ENCODE measurements around the gene LCN1. TPM values are rescaled to one million over a fixed set of nuclear protein-coding genes. Genes with fewer than 3 reads are reported as not detected.
"Not testable (repeated sequence)": the region's sequence is repeated elsewhere in the genome, so short reads cannot be mapped to it uniquely, and the experiment has no call there.

LCN1 gene
- total RNA-seq, 5 donors from 2014 or later (not counting 1 experiment from before 2014, with no cell fraction given), result not detected

GRCh38 chr9:135508211-135508820, 12.9 kb upstream of the LCN1 start:
- Histone ChIP-seq H3K4me1 (ENCODE audit: control insufficient read depth in 1 of 2, extremely low read depth in 1 of 2, insufficient read depth in 2 of 2, low read length in 2 of 2) (peaks cover 0 to 7% of the 10 kb centered on the region in 2 experiments), H3K27ac (ENCODE audit: low read length) (no peak overlapping the region), H3K36me3 (ENCODE audit: control insufficient read depth in 2 of 2, extremely low read depth in 1 of 2, insufficient read depth in 1 of 2, low read length in 1 of 2) (peaks cover 11 to 19% of the 10 kb centered on the region in 2 donors), H3K27me3 (replicated peaks in 1 of 2; ENCODE audit: control insufficient read depth in 2 of 2, extremely low read depth in 1 of 2, insufficient read depth in 2 of 2, low read length in 1 of 2) (peaks cover 0 to 4% of the 10 kb centered on the region in 2 experiments), H3K9me3 (no peaks in the 10 kb centered on the region), H3K4me3 (ENCODE audit: control insufficient read depth in 1 of 2, extremely low read depth in 1 of 2, low read length in 1 of 2) (no peak overlapping the region)
- WGBS (ENCODE audit: insufficient coverage), result 92% methylated on average over 9 of the region's 9 CpGs
- H3K27me3 Mint-ChIP-seq, result peaks cover 0 to 3% of the 10 kb centered on the region in 2 donors
- peaks cover 6 to 9% (median 8%) of the 10 kb centered on the region in 3 donors for H3K4me1 Mint-ChIP-seq
- POLR2A ChIA-PET, result no interaction called here
- no peak overlapping the region for H3K27ac Mint-ChIP-seq
- no peak for ATAC-seq (replicated peaks in 1 of 4)
- peaks cover 6 to 16% (median 9%) of the 10 kb centered on the region in 3 donors for H3K9me3 Mint-ChIP-seq
- no peak overlapping the region for H3K4me3 Mint-ChIP-seq
- no peak for DNase-seq
- CTCF ChIA-PET, result no interaction called here
- H3K36me3 Mint-ChIP-seq, result peaks cover 19% of the 10 kb centered on the region

- WGBS (ENCODE audit: insufficient coverage), result no CpG with 5 or more reads among the region's 2 CpGs
- peaks cover 3 to 8% of the 10 kb centered on the region in 2 donors for H3K36me3 ChIP-seq (ENCODE audit: control insufficient read depth in 2 of 2, extremely low read depth in 1 of 2, insufficient read depth in 1 of 2, low read length in 1 of 2)
- H3K4me3 Mint-ChIP-seq, result no peak overlapping the region
- no peak overlapping the region for H3K4me3 ChIP-seq (ENCODE audit: control insufficient read depth in 1 of 2, extremely low read depth in 1 of 2, low read length in 1 of 2)
- peaks cover 0 to 4% of the 10 kb centered on the region in 2 experiments for H3K27me3 ChIP-seq (replicated peaks in 1 of 2; ENCODE audit: control insufficient read depth in 2 of 2, extremely low read depth in 1 of 2, insufficient read depth in 2 of 2, low read length in 1 of 2)
- H3K4me1 ChIP-seq (ENCODE audit: control insufficient read depth in 1 of 2, extremely low read depth in 1 of 2, insufficient read depth in 2 of 2, low read length in 2 of 2), result peaks cover 0 to 4% of the 10 kb centered on the region in 2 experiments
- ATAC-seq (replicated peaks in 1 of 4), result no peak
- H3K27ac ChIP-seq (ENCODE audit: low read length), result no peak overlapping the region
- H3K9me3 ChIP-seq, result no peaks in the 10 kb centered on the region
- CTCF ChIA-PET, result no interaction called here
- no peak overlapping the region for H3K27ac Mint-ChIP-seq
- peaks cover 0 to 3% of the 10 kb centered on the region in 2 donors for H3K27me3 Mint-ChIP-seq
- no peak for DNase-seq
- H3K9me3 Mint-ChIP-seq, result peaks cover 6 to 16% (median 9%) of the 10 kb centered on the region in 3 donors
- peaks cover 3 to 5% (median 3%) of the 10 kb centered on the region in 3 donors for H3K4me1 Mint-ChIP-seq
- peaks cover 13% of the 10 kb centered on the region for H3K36me3 Mint-ChIP-seq
- POLR2A ChIA-PET, result no interaction called here
Observed at GRCh38 chr9:135509458-135509857, 11.8 kb upstream of the LCN1 start.

GRCh38 chr9:135512241-135512603, 9.0 kb upstream of the LCN1 start:
- Mint-ChIP-seq H3K36me3 (peaks cover 6% of the 10 kb centered on the region), H3K27ac (no peak overlapping the region), H3K27me3 (peaks cover 0 to 3% of the 10 kb centered on the region in 2 donors), H3K4me3 (no peak overlapping the region), H3K9me3 (peaks cover 6 to 16% (median 9%) of the 10 kb centered on the region in 3 donors), H3K4me1 (peaks cover 0 to 4% (median 0%) of the 10 kb centered on the region in 3 donors)
- H3K4me1 ChIP-seq (ENCODE audit: control insufficient read depth in 1 of 2, extremely low read depth in 1 of 2, insufficient read depth in 2 of 2, low read length in 2 of 2), result no peaks in the 10 kb centered on the region
- no peaks in the 10 kb centered on the region for H3K36me3 ChIP-seq (ENCODE audit: control insufficient read depth in 2 of 2, extremely low read depth in 1 of 2, insufficient read depth in 1 of 2, low read length in 1 of 2)
- ChIA-PET POLR2A (no interaction called here), CTCF (no interaction called here)
- H3K27ac ChIP-seq (ENCODE audit: low read length), result no peak overlapping the region
- H3K27me3 ChIP-seq (replicated peaks in 1 of 2; ENCODE audit: control insufficient read depth in 2 of 2, extremely low read depth in 1 of 2, insufficient read depth in 2 of 2, low read length in 1 of 2), result peaks cover 0 to 16% of the 10 kb centered on the region in 2 experiments
- 90% methylated on average over 6 of the region's 10 CpGs for WGBS (ENCODE audit: insufficient coverage)
- no peaks in the 10 kb centered on the region for H3K9me3 ChIP-seq
- ATAC-seq (replicated peaks in 1 of 4) (no peak), DNase-seq (no peak)
- H3K4me3 ChIP-seq (ENCODE audit: control insufficient read depth in 1 of 2, extremely low read depth in 1 of 2, low read length in 1 of 2), result no peak overlapping the region

GRCh38 chr9:135512904-135513303, 8.3 kb upstream of the LCN1 start:
- ATAC-seq (replicated peaks in 1 of 4), result no peak
- H3K4me1 Mint-ChIP-seq, result peaks cover 0 to 4% (median 0%) of the 10 kb centered on the region in 3 donors
- H3K4me3 Mint-ChIP-seq, result no peak overlapping the region
- no peak overlapping the region for H3K27ac Mint-ChIP-seq
- no peak overlapping the region for H3K27ac ChIP-seq (ENCODE audit: low read length)
- 60% methylated on average over 2 of the region's 7 CpGs for WGBS (ENCODE audit: insufficient coverage)
- CTCF ChIA-PET, result no interaction called here
- no peak overlapping the region for H3K4me3 ChIP-seq (ENCODE audit: control insufficient read depth in 1 of 2, extremely low read depth in 1 of 2, low read length in 1 of 2)
- DNase-seq, result no peak
- POLR2A ChIA-PET, result no interaction called here
- H3K9me3 ChIP-seq, result no peaks in the 10 kb centered on the region
- H3K36me3 Mint-ChIP-seq, result peaks cover 6% of the 10 kb centered on the region
- no peaks in the 10 kb centered on the region for H3K36me3 ChIP-seq (ENCODE audit: control insufficient read depth in 2 of 2, extremely low read depth in 1 of 2, insufficient read depth in 1 of 2, low read length in 1 of 2)
- peaks cover 5 to 6% of the 10 kb centered on the region in 2 donors for H3K27me3 Mint-ChIP-seq
- peaks cover 6 to 14% (median 9%) of the 10 kb centered on the region in 3 donors for H3K9me3 Mint-ChIP-seq
- peaks cover 0 to 16% of the 10 kb centered on the region in 2 experiments for H3K27me3 ChIP-seq (replicated peaks in 1 of 2; ENCODE audit: control insufficient read depth in 2 of 2, extremely low read depth in 1 of 2, insufficient read depth in 2 of 2, low read length in 1 of 2)
- H3K4me1 ChIP-seq (ENCODE audit: control insufficient read depth in 1 of 2, extremely low read depth in 1 of 2, insufficient read depth in 2 of 2, low read length in 2 of 2), result no peaks in the 10 kb centered on the region

- DNase-seq (no peak), ATAC-seq (replicated peaks in 1 of 4) (no peak)
- H3K27me3 Mint-ChIP-seq, result peaks cover 5 to 6% of the 10 kb centered on the region in 2 donors
- ChIA-PET CTCF (no interaction called here), POLR2A (no interaction called here)
- H3K27ac Mint-ChIP-seq, result no peak overlapping the region
- peaks cover 0 to 4% (median 0%) of the 10 kb centered on the region in 3 donors for H3K4me1 Mint-ChIP-seq
- no peaks in the 10 kb centered on the region for H3K4me1 ChIP-seq (ENCODE audit: control insufficient read depth in 1 of 2, extremely low read depth in 1 of 2, insufficient read depth in 2 of 2, low read length in 2 of 2)
- peaks cover 0 to 14% of the 10 kb centered on the region in 2 experiments for H3K27me3 ChIP-seq (replicated peaks in 1 of 2; ENCODE audit: control insufficient read depth in 2 of 2, extremely low read depth in 1 of 2, insufficient read depth in 2 of 2, low read length in 1 of 2)
- no peaks in the 10 kb centered on the region for H3K36me3 ChIP-seq (ENCODE audit: control insufficient read depth in 2 of 2, extremely low read depth in 1 of 2, insufficient read depth in 1 of 2, low read length in 1 of 2)
- no peak overlapping the region for H3K27ac ChIP-seq (ENCODE audit: low read length)
- H3K4me3 Mint-ChIP-seq, result no peak overlapping the region
- H3K4me3 ChIP-seq (ENCODE audit: control insufficient read depth in 1 of 2, extremely low read depth in 1 of 2, low read length in 1 of 2), result no peak overlapping the region
- 85% methylated on average over 18 of the region's 19 CpGs for WGBS (ENCODE audit: insufficient coverage)
- peaks cover 6% of the 10 kb centered on the region for H3K36me3 Mint-ChIP-seq
- peaks cover 6 to 11% (median 9%) of the 10 kb centered on the region in 3 donors for H3K9me3 Mint-ChIP-seq
- no peaks in the 10 kb centered on the region for H3K9me3 ChIP-seq
Observed at GRCh38 chr9:135513351-135513846, 7.8 kb upstream of the LCN1 start.

GRCh38 chr9:135513906-135514305, 7.3 kb upstream of the LCN1 start:
- CTCF ChIA-PET, POLR2A ChIA-PET: not testable (repeated sequence)
- no CpG with 5 or more reads among the region's 9 CpGs for WGBS (ENCODE audit: insufficient coverage)

More at GRCh38 chr9:135513906-135514305, 7.3 kb upstream of the LCN1 start:
- not testable (repeated sequence) for H3K9me3 Mint-ChIP-seq; H3K36me3 Mint-ChIP-seq; H3K4me1 Mint-ChIP-seq; H3K4me3 Mint-ChIP-seq; H3K27ac ChIP-seq (ENCODE audit: low read length); H3K9me3 ChIP-seq; H3K4me1 ChIP-seq (ENCODE audit: control insufficient read depth in 1 of 2, extremely low read depth in 1 of 2, insufficient read depth in 2 of 2, low read length in 2 of 2); H3K36me3 ChIP-seq (ENCODE audit: control insufficient read depth in 2 of 2, extremely low read depth in 1 of 2, insufficient read depth in 1 of 2, low read length in 1 of 2); H3K27me3 Mint-ChIP-seq; ATAC-seq (replicated peaks in 1 of 4); H3K4me3 ChIP-seq (ENCODE audit: control insufficient read depth in 1 of 2, extremely low read depth in 1 of 2, low read length in 1 of 2); H3K27ac Mint-ChIP-seq
- DNase-seq, result peak in 1 of 35 experiments; percentile 10
- H3K27me3 ChIP-seq (replicated peaks in 1 of 2; ENCODE audit: control insufficient read depth in 2 of 2, extremely low read depth in 1 of 2, insufficient read depth in 2 of 2, low read length in 1 of 2), result peaks cover 0 to 12% of the 10 kb centered on the region in 2 experiments
